Head of caudate nucleus (tissue), 42 donors: ENCODE measurements around the gene RHEBL1.

Experiments used
- DNase-seq, 42 donors: peaks; one replicate each; pipeline versions ENCODE4 v3.0.0 to v3.0.0-alpha.2; 2020 to 2021; ENCODE audit warnings: mixed read lengths in 7 of 42
- intact Hi-C: fragments of 100-400 bp; cut with DNase I; formaldehyde crosslinking; loops from one replicate; pipeline ENCODE4 v1.15.0; 2022

Gene RHEBL1, protein sequence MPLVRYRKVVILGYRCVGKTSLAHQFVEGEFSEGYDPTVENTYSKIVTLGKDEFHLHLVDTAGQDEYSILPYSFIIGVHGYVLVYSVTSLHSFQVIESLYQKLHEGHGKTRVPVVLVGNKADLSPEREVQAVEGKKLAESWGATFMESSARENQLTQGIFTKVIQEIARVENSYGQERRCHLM

DNA sequence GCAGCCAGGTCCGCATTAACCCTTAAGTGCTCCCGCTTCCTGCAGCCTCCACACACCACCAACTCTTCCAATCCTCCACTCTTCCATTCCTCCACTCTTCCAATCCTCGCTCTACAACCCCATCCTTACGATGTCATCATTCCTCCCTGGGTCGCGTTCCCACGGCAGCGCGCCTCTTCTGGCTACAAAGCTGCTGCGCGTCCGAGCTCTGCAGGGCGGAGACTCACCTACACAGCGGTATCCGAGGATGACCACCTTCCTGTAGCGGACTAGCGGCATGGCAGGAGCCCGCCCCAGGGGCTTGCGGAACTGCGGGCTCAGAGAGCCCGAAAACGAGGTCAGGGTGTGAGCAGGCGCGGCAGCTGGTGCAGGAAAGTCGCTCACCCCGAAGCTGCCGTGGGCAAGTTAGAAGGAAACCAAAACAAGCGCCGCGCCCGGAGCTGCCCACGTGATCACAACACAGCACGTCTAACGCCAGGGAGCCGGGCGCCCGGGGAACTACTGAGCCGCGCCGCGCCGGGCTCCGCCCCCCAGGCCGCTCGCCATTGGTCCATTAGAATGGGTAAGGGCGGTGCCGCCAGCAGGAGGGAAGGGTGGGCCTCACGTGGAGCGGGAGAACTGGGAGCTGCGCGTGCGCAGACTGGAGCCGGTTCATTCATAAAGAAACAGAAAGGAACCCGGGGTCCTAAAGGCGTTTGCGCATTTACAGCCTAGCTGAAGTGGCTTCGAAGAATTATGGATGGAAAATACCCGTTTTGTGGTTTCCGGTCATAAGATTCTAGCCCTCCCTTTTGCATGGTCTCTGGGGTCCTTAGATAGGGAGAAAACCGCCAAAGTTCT, at the start of gene RHEBL1:
Gene RHEBL1 (minus strand): TSS at position 473 of the 840 bp plus-strand sequence. CDS start 194 bp downstream, at position 279.
- intact Hi-C loops, result no loop called here
- peak; percentile 97 to 100 (median 99) for DNase-seq

DNA sequence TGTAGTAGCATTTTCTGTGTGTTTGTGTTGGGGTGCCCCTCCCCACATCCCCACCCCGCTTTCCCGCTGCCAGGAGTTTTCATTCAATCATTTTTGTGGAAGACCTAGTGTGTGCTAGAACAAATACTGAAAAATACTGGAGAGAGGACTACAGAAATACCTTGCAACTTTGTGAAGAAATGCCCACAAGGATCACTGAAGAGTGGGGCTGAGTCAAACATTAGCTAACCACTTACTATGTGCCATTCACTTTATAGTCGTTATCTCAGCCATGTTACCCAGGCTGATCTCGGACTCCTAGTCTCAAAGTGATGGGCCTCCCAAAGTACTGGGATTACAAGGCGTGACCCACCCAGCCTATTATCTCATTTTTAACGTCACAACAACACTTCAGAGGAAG, 41.4 kb upstream of the RHEBL1 start:
- intact Hi-C loops, result no loop called here
- DNase-seq, result no peak

DNA sequence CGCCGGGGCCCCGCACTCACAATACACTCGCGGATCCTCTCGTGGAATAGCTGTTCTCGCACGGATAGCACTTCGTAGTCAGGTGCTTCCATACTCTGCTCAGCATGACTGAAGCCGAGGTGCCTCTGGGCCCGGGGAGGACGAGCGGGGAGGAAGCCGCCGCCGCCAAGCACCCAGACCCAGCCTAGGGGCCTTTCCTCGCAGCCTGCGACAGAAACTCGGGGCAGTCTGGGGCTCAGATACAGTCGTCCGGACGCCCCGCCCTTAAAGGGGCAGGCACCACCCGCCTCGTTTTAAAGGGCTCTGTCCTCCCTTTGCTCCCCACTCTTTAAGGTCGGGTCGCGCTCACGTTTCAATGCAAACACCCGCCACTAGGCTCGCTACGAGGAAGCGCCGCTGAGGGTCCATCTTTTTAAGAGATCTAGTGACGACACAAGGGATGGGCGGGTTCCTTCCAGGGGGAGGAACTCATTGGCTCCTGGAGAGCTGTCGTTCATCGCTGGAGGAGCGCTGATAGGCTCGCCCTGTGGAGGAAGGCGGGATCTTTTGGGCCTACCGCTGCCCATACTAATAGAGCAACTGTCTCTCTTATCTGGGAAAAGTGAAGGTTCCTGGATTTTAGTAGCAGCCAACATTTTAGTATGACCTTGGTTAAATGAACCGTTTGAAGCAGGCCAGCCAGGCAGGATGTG, 40.8 kb upstream of the RHEBL1 start, which contains the start of gene LMBR1L:
Gene LMBR1L (minus strand): TSS at position 384 of the 692 bp plus-strand sequence. CDS start 292 bp downstream, at position 92.
- intact Hi-C loops, result no loop called here
- peak; percentile 85 to 99 (median 96) for DNase-seq

DNA sequence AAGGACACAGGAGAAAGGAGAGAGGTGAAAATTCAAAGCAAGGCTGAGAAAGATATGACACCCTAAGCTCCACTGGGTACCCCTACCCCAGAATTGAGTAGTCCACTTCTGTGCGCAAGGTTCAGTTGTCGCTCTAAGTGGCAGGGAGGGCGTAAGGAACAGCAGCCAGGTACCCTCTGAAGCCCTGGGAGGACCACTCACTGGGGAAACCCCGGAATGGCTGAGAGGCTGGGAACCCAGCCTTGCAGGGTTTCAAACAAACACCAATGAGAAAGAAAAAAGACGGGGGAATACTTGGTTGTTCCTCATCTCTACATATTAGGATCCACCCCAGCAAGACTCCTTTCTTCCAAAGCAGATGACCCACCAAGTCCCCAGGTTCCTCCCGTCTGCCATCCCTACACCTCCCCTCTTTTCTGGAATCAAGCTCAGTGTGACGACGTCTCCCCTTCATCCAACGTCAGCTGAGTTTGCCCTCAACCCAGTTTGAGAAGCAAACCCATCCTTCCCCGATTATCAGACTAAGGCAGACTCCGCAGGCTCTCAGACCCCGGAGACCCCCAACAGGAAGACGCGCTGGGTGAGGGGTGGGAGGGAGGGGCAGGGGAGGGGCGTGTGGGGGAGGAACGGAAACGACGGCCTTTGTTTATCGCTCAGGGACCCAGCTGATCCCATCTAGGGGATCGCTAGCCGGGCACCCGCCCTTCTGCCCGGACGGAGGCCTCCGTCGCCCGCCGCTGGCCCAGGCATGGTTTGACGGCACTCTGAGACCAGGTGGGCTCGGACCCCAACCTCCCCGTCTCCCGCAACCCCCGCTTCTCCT, 40.1 kb upstream of the RHEBL1 start:
- intact Hi-C loops, result no loop called here
- DNase-seq, result peak in 13 of 42 donors; percentile 10 to 60 (median 24)

DNA sequence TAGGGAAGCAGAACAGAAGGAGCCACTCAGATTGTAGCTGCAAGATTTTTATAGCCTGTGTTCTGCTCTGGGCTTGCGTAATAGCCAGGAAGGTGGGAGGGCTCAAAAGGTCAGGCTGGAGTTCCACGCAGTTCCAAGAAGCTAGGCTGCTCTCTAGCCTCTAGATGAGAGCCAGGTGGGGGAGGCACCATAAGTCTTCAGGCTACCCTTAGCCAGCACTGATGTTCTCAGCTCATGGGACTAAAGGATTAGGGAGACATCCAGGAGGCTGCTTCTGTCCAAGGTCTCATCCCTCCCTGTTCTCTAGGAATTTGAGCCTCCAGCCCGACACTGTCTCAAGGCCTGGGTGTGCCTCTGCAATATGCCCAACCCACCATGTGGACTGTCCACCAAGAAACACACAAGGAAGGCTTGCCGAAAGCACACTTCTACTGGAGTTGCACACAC, 39.2 kb upstream of the RHEBL1 start:
- peak in 4 of 42 donors; percentile 13 to 53 (median 30) for DNase-seq
- intact Hi-C loops, result no loop called here

DNA sequence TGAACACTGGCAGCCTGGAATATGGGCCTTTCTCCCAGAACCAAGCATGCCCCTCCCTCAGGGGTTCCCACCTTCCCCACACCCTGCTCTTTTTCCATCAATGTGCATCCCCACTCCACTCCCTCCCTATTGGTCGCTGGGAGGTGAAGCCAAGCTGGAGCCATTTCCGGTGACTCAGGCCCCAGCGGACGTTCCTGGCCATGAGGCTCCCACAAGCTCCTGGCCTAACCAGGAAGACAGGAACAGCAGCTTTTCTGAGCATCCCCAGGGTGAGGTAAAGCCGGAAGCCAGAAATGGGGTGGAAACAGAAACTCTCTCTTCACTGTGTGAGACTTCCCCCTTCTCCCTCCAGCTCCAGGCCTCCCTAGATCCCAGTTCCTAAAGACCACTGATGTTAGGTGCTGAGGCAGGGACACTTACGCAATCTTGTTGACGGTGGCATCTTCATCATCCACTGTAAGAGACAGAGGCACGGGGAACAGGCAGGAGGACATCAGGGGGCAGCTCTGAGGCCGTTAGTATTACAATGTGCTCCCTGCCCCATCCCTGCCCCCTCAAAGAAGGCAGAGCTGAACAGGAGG, 35.8 kb upstream of the RHEBL1 start:
- intact Hi-C loops, result no loop called here
- no peak for DNase-seq

DNA sequence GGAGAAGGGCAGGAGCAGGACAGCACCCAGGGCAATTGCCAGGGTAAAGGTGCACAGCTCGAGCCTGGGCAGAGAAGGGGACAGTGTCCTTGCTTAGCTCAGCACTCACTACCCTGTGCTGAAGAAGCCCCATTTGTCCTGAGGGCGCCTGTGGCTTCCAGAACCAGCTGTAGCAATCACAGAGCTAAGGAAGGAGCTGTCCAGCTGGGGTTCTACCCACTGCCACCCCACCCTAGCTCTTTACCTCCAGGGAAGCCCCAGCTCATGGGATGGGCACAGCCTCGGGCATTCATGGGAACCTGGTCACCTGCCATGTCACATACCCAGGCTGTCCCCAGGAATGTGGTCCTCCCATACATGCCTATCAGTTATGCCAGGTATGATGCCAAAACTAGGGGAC, 35.0 kb upstream of the RHEBL1 start:
- intact Hi-C loops, result no loop called here
- no peak for DNase-seq

DNA sequence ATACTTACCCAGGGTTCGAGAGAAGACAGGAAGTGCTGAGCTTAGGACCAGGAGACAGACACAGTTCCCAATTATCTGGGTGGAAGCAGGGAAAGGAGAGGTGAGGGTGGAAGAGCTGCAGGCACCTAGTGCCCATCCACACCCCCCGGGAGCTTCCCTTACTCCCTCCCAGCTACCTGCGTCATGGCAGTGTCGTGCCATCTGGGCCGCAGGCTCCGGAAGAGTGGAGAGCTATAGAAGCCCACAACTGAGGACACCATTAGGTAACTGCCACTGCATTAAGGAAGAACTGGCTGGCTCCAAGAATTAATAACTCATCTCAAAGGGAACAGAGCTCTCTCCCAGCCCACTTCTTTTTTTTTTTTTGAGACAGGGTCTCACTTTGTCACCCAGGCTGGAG, 30.6 kb upstream of the RHEBL1 start:
- intact Hi-C loops, result no loop called here
- DNase-seq, result no peak

DNA sequence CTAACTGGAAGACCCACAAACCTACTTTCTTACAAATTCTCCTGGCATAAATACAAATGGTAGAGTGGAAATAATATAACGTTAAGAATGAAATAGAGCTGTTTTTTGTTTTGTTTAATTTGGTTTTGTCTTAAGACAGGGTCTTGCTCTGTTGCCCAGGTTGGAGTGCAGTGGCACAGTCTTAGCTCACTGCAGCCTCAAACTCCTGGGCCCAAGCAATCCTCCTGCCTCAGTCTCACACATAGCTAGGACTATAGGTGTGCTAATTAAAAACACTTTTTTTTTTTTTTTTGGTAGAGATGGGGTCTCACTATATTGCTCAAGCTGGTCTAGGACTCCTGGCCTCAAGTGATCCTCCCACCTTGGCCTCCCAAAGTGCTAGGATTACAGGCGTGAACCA, 28.9 kb upstream of the RHEBL1 start:
- no peak for DNase-seq
- intact Hi-C loops, result no loop called here

DNA sequence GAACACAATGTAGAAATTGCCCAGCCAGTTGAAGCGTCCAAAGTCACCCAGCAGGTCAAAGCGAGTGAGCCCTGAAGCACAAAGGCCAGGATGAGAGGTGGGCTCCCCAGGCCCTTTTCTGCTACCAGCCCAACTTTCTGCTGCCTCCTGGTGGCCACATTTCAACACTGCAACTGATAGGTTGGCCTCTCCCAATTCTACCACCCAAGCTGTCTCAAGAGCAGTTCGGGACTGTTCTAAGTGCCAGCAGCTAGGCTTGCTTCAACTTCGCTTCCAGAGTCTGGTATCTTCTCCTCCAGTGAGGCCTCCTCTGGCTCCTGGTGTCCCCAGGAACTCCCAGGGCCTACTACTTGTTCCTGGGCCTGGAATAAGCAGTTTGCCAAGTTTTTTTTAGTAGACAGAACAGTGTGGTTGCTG, 28.3 kb upstream of the RHEBL1 start:
- intact Hi-C loops, result no loop called here
- DNase-seq, result peak in 41 of 42 donors; percentile 19 to 89 (median 68)

DNA sequence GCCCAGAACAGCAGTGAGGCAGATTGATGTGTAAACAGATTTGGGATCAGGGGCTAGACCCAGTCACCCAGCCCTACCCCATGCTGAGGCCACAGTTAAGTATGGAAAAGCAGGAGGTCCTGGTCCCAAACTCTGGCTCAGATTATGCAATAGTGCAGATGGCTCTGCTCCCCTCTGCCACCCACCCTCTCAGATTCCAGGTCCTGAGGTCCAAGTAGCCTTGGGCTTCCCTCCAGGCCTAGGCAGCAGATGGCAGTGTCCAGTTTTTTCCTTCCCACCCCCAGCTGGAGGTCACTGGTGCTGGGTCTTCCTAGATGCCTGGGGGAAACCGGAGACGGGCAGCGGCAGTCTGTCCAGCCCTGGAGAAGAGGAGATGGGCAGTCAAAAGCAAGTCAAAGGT, 27.6 kb upstream of the RHEBL1 start:
- DNase-seq, result no peak
- intact Hi-C loops, result no loop called here

DNA sequence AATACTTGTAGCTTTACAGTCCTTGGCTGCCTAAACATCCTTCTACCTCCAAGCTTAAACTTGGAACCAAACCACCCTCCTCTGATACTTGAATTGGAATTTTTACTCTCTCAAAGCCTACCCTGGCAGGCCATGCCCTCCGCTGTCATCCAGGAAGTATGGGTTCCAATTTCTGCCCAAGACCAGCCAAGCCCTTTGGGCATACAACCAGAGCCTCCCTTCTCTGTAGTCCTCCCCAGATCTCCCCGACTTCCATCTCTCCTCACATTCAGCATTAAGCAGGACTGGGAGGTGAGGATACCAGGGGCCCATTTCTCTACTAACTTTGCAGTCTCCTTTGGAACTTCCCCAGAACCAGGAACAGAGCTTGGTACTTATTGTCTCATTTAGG, 25.2 kb upstream of the RHEBL1 start:
- no peak for DNase-seq
- intact Hi-C loops, result no loop called here

DNA sequence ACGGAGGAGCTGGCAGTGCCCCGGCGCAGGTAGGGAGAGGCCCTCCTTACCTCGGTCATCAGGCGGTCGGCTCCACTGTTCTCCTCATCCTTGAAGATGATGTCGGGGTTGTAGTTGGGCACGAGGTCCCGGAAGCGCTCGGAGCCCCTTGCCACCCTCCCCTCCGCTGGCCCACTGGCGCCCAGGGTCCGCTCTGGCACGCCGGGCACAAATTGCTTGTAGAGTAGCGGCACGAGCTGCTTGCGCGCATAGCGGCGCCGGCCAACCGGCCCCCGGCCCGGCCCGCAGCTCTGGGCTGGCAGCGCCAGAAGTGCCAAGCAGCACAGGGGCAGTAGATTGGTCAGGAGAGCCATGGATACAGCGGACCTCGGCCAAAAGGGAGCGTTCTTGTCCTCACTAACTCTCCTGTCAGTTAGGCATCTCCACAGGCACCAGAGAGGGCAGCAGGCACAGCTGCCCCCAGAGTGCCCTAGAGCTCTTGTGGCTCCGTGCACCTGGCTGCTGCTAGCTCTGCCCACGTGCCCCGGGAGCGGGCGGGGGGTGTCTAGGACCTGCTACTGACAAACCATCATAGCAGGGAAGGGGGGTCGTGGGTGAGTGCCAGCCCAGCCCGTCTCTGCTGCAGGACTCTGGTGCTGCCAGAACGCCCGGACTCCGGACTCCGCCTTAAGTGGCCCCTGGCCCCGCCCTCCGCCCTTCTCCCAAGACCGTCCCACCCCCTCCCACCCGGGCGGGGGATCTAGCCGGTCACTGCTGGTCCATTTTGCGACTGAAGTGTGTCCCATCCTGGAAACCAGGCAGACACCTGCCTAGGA, 24.6 kb upstream of the RHEBL1 start, which contains the start of gene DHH:
Gene DHH (minus strand): TSS at position 642 of the 815 bp plus-strand sequence. CDS start 289 bp downstream, at position 353.
- intact Hi-C loops, result no loop called here
- peak in 23 of 42 donors; percentile 4 to 61 (median 28) for DNase-seq

DNA sequence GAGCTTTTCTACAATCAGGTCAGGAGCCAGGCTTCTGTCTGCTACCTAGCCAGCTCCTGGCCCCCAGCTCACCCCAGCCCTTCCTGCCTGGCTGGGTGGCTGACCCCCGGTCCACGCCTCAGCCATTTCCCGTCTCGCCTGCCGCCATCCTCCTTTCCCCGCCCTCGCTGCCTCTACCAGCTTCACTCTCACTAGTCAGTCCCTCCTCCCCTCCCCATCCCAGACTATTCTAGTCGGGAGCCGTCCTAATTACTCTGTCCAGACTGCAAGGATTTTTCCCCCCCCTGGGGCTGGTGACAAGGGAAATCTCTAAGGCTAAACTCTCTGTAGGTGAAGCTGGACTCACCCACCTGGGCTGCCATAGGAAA, 24.0 kb upstream of the RHEBL1 start:
- peak in 1 of 42 donors; percentile 17 for DNase-seq
- intact Hi-C loops, result no loop called here

DNA sequence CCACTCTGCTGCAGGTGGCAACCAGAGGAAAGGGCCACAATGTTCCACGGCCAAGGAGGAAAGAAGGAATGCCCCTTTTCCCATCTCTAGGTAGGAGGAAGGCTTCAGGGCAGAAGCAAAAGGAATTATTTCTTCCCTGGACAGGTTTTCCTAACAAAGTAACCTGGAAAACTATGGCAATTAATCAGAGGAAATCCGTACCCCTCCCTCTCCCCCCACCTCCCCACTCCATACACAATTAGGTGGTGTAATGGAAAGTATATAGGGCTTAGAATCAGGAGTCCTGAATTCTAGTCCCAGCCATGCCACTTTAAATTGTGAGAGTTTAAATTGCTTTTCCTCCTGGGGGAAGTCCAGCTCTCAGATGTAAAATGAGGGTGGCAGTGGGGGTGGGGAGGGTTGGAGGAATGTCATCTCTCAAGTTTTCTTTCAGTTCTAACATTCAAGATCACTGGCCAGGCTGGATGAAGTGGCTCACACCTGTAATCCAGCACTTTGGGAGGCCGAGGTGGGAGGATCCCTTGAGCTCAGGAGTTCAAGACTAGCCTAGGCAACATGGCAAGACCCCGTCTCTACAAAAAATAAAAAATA, 23.1 kb upstream of the RHEBL1 start:
- DNase-seq, result no peak
- intact Hi-C loops, result no loop called here

DNA sequence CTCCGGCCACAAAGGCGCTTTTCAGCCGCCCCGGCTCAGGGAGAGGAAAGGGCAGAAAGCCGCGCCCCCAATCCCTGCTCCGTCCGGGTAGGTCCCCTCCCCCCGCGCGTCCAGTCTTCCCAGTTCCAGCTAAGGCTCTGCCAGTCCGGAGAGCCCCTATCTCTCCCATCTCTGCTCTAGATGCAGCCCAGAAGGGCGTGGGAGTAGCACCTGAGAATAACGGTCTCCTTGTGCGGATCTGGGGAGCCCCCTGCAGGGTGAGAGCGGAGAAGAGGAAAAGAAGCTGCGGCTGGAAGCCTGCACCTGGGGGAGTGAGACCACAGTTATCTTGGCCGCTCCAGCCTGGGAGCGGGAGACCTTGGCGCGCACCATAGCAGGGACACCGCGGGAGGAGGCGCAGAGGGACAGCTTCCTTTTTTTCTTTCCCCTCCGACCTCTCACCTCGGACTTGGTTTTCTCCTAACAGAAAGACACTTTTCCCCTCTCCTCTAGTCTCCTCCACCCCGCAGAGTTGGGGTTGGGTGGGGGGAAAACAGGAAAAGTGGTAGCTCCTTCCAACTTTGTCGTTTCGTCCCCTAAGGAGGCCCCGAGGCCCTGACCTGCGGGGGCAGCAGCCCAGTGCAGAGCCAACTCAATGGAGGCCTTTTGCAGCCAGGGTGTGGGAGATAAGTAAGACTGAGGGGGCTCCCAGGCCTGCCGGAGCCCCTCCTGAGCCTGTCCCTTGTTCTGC, 22.5 kb upstream of the RHEBL1 start:
- DNase-seq, result peak; percentile 41 to 89 (median 72)
- intact Hi-C loops, result no loop called here

DNA sequence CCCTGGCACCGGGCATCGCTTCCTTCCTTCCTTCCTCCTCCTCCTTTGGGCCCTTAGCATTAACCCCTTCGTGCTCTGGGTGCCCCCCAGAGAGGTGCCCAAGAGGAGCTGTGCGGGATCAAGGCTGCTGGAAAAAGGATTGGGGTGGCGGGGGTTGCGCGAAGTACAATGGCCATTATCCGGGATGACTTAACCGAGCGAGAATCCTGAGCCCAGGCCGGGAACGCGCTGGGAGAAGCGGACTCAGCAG, 22.0 kb upstream of the RHEBL1 start:
- intact Hi-C loops, result no loop called here
- no peak for DNase-seq
